ENCODE data around the gene AGA. TPM values are rescaled to one million over a fixed set of nuclear protein-coding genes. Genes with fewer than 3 reads are reported as not detected.

The AGA gene
- total and polyA plus RNA-seq, 10 donors: 7.8 to 24.2 (median 17.4) TPM

DNA sequence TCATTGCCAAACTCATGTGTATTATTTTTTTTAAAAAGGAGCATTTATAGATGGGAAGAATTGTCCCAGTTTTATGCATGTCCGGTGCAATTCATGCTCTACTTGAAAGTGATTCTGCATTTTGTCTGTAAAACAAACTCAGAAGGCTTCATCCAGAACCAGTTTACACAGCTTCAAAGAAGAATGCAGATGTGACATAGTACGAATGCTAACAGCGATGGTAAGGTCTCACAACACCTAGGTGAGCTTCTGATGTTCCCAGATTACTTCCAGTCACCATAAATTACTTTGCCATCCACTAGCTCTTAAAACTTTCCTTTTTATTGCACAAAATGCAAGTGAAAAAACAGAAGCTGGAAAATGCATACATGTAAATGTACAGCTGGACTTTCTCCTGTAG lies 41.5 kb upstream of the AGA start:
- Histone ChIP-seq H3K9me3 (no peaks in the 10 kb centered on the region), H3K27ac (no peak overlapping the region), H3K36me3 (no peaks in the 10 kb centered on the region), H3K4me1 (no peaks in the 10 kb centered on the region), H3K27me3 (replicated peaks in 1 of 7) (no peaks in the 10 kb centered on the region), H3K4me3 (no peak overlapping the region)
- TF ChIP-seq POLR2A (IDR thresholded peaks at IDR 0.05): no peak
- no peak for TF ChIP-seq POLR2AphosphoS5 (IDR thresholded peaks at IDR 0.05)
- TF ChIP-seq, protein P1, sequence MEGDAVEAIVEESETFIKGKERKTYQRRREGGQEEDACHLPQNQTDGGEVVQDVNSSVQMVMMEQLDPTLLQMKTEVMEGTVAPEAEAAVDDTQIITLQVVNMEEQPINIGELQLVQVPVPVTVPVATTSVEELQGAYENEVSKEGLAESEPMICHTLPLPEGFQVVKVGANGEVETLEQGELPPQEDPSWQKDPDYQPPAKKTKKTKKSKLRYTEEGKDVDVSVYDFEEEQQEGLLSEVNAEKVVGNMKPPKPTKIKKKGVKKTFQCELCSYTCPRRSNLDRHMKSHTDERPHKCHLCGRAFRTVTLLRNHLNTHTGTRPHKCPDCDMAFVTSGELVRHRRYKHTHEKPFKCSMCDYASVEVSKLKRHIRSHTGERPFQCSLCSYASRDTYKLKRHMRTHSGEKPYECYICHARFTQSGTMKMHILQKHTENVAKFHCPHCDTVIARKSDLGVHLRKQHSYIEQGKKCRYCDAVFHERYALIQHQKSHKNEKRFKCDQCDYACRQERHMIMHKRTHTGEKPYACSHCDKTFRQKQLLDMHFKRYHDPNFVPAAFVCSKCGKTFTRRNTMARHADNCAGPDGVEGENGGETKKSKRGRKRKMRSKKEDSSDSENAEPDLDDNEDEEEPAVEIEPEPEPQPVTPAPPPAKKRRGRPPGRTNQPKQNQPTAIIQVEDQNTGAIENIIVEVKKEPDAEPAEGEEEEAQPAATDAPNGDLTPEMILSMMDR (IDR thresholded peaks at IDR 0.05 in 8 of 11, conservative IDR thresholded peaks at IDR 0.05 in 3 of 11): no peak
- 94 to 98% (median 96%) methylated on average over 3 of the region's 3 CpGs for WGBS, 5 donors
- intact Hi-C loops (cut with DNase I; ENCODE audit: low total_unique reads): no loop called here
- DNase-seq: no peak

DNA sequence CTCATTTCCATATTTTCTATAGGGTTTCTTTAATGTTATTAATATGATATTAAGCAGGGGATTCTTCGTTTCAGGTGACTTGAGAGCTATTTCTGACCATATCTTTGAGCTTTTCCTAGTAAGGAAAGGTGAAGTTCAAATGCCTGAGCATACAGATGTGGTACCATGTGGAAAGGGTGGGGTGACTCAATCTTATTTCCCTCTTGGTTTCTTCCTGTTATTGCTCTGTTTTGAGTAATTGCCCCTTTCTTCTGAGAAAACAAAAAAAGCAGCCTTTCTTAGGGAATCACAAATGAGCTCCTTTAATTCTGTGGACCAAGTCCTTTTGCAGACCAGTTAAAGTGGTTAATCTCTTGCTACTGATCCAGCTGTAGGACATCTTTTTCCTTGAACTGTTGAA lies 41.0 kb upstream of the AGA start:
- H3K36me3 ChIP-seq: no peaks in the 10 kb centered on the region
- intact Hi-C loops (cut with DNase I; ENCODE audit: low total_unique reads): no loop called here
- DNase-seq: no peak
- no peaks in the 10 kb centered on the region for H3K4me1 ChIP-seq
- 54 to 73% (median 64%) methylated on average over 1 of the region's 1 CpG for WGBS, 5 donors
- H3K4me3 ChIP-seq: no peak overlapping the region
- no peaks in the 10 kb centered on the region for H3K9me3 ChIP-seq
- no peak overlapping the region for H3K27ac ChIP-seq
- TF ChIP-seq, protein P1 (IDR thresholded peaks at IDR 0.05 in 8 of 11, conservative IDR thresholded peaks at IDR 0.05 in 3 of 11): no peak
- TF ChIP-seq POLR2AphosphoS5 (IDR thresholded peaks at IDR 0.05) (no peak), POLR2A (IDR thresholded peaks at IDR 0.05) (no peak)
- no peaks in the 10 kb centered on the region for H3K27me3 ChIP-seq (replicated peaks in 1 of 7)

DNA sequence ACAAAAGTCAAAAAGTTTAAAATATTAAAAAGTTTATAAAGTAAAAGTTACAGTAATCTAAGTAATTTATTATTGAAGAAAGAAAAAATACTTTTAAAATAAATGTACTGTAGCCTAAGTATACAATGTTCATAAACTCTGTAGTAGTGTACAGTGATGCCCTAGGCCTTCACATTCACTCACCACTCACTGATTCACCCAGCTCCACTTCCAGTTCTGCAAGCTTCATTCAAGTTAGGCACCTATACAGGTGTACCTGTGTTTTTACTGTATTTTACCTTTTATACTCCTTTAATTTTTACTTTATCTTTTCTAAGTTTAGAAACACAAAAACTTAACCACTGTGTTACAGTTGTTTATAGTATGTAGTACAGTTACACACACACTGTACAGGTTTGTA lies 40.1 kb upstream of the AGA start:
- H3K9me3 ChIP-seq: no peaks in the 10 kb centered on the region
- H3K36me3 ChIP-seq: no peaks in the 10 kb centered on the region
- no peaks in the 10 kb centered on the region for H3K4me1 ChIP-seq
- DNase-seq: no peak
- TF ChIP-seq POLR2A (IDR thresholded peaks at IDR 0.05): no peak
- TF ChIP-seq POLR2AphosphoS5 (IDR thresholded peaks at IDR 0.05): no peak
- TF ChIP-seq, protein P1 (IDR thresholded peaks at IDR 0.05 in 8 of 11, conservative IDR thresholded peaks at IDR 0.05 in 3 of 11): no peak
- H3K27ac ChIP-seq: no peak overlapping the region
- H3K27me3 ChIP-seq (replicated peaks in 1 of 7): no peaks in the 10 kb centered on the region
- no peak overlapping the region for H3K4me3 ChIP-seq
- intact Hi-C loops (cut with DNase I; ENCODE audit: low total_unique reads): no loop called here

DNA sequence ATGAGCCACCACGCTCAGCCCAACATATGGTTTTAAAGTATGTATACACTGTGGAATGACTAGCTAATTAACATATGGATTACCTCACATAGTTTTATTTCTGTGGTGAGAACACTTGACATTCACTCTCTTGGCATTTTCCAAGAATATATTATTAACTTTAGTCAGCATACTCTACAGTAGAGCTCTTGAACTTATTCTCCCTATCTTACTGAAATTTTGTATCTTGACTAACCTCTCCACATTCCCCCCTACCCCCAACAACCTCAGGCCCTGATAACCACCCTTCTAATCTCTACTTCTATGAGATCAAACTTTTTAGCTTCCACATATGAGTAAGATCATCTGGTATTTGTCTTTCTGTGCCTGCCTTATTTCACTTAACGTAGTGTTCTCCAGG lies 38.6 kb upstream of the AGA start:
- DNase-seq: no peak
- no peak overlapping the region for H3K27ac ChIP-seq
- WGBS, 5 donors: 85 to 95% (median 94%) methylated on average over 2 of the region's 2 CpGs
- TF ChIP-seq POLR2AphosphoS5 (IDR thresholded peaks at IDR 0.05) (no peak), POLR2A (IDR thresholded peaks at IDR 0.05) (no peak)
- TF ChIP-seq, protein P1 (IDR thresholded peaks at IDR 0.05 in 8 of 11, conservative IDR thresholded peaks at IDR 0.05 in 3 of 11): no peak
- H3K4me3 ChIP-seq: no peak overlapping the region
- intact Hi-C loops (cut with DNase I; ENCODE audit: low total_unique reads): no loop called here
- H3K4me1 ChIP-seq: no peaks in the 10 kb centered on the region
- H3K36me3 ChIP-seq: no peaks in the 10 kb centered on the region
- no peaks in the 10 kb centered on the region for H3K27me3 ChIP-seq (replicated peaks in 1 of 7)
- no peaks in the 10 kb centered on the region for H3K9me3 ChIP-seq
